ENCODE results near the gene MMEL1.
"Not testable (repeated sequence)": the region's sequence is repeated elsewhere in the genome, so short reads cannot be mapped to it uniquely, and the experiment has no call there.

Gene MMEL1

GRCh38 chr1:2632561-2633361 lies at the start of gene MMEL1:
Gene MMEL1, minus strand, starts transcription at chr1:2633016. Its CDS starts 3,532 bp downstream, at chr1:2629484.
- DNase-seq (ENCODE audit: insufficient read length, low spot score) (no peak), FAIRE-seq (no peak)

- not testable (repeated sequence) for FAIRE-seq; DNase-seq (ENCODE audit: insufficient read length, low spot score)
Observed at GRCh38 chr1:2676726-2677125, 43.9 kb upstream of the MMEL1 start.

GRCh38 chr1:2671656-2672055 lies 38.8 kb upstream of the MMEL1 start:
- FAIRE-seq; DNase-seq (ENCODE audit: insufficient read length, low spot score): not testable (repeated sequence)

- DNase-seq (ENCODE audit: insufficient read length, low spot score); FAIRE-seq: not testable (repeated sequence)
Observed at GRCh38 chr1:2659806-2660205, 27.0 kb upstream of the MMEL1 start.

GRCh38 chr1:2657909-2658308 lies 25.1 kb upstream of the MMEL1 start:
- not testable (repeated sequence) for DNase-seq (ENCODE audit: insufficient read length, low spot score); FAIRE-seq

GRCh38 chr1:2657124-2657523 lies 24.3 kb upstream of the MMEL1 start:
- not testable (repeated sequence) for DNase-seq (ENCODE audit: insufficient read length, low spot score); FAIRE-seq

GRCh38 chr1:2655598-2656434 lies 23.0 kb upstream of the MMEL1 start:
- DNase-seq (ENCODE audit: insufficient read length, low spot score); FAIRE-seq: not testable (repeated sequence)

GRCh38 chr1:2654443-2654948 lies 21.7 kb upstream of the MMEL1 start:
- FAIRE-seq; DNase-seq (ENCODE audit: insufficient read length, low spot score): not testable (repeated sequence)

- not testable (repeated sequence) for FAIRE-seq; DNase-seq (ENCODE audit: insufficient read length, low spot score)
Observed at GRCh38 chr1:2653741-2654442, 21.1 kb upstream of the MMEL1 start.

- not testable (repeated sequence) for FAIRE-seq
Observed at GRCh38 chr1:2652926-2653571, 20.2 kb upstream of the MMEL1 start.

GRCh38 chr1:2652152-2652925 lies 19.5 kb upstream of the MMEL1 start:
- FAIRE-seq; DNase-seq (ENCODE audit: insufficient read length, low spot score): not testable (repeated sequence)

More at GRCh38 chr1:2652926-2653571, 20.2 kb upstream of the MMEL1 start:
- DNase-seq (ENCODE audit: insufficient read length, low spot score), result not testable (repeated sequence)

- no peak for DNase-seq (ENCODE audit: insufficient read length, low spot score)
- no peak for FAIRE-seq
Observed at GRCh38 chr1:2650967-2651645, 18.3 kb upstream of the MMEL1 start.

- FAIRE-seq, result no peak
- DNase-seq (ENCODE audit: insufficient read length, low spot score), result no peak
Observed at GRCh38 chr1:2646837-2647236, 14.0 kb upstream of the MMEL1 start.

- DNase-seq (ENCODE audit: insufficient read length, low spot score), result no peak
- no peak for FAIRE-seq
Observed at GRCh38 chr1:2645776-2646175, 13.0 kb upstream of the MMEL1 start.

GRCh38 chr1:2645143-2645542 lies 12.3 kb upstream of the MMEL1 start:
- no peak for FAIRE-seq
- DNase-seq (ENCODE audit: insufficient read length, low spot score), result no peak

GRCh38 chr1:2644591-2645101 lies 11.8 kb upstream of the MMEL1 start:
- no peak for DNase-seq (ENCODE audit: insufficient read length, low spot score)
- FAIRE-seq, result no peak

GRCh38 chr1:2644171-2644570 lies 11.4 kb upstream of the MMEL1 start:
- FAIRE-seq, result no peak
- no peak for DNase-seq (ENCODE audit: insufficient read length, low spot score)

- FAIRE-seq (no peak), DNase-seq (ENCODE audit: insufficient read length, low spot score) (no peak)
Observed at GRCh38 chr1:2643414-2644077, 10.7 kb upstream of the MMEL1 start.

Measured in HTR-8/SVneo (cell line).